ENCODE data around the gene CHIC2.

Gene CHIC2

DNA sequence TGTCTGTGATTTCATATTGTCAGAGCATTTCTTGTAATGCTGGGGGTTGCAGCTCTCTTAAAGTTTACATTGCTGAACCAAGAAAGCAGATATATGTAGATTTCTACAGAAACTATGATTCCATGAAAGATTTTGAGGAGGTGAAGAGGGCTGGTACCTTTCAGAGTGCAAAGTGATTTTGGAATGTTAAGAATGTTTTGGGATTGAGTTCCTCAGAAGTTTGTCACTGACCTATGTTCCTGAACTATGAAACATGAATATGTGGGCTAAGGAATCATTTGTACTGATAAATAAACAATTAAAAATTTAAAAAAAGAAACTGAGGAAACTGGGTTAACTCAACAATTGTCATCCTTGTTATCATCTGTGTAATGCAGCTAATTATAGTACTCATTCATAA lies 12.3 kb upstream of the CHIC2 start:
- Mint-ChIP-seq H3K9me3 (no peaks in the 10 kb centered on the region), H3K4me1 (ENCODE audit: low read depth) (no peaks in the 10 kb centered on the region), H3K27ac (no peak overlapping the region), H3K36me3 (ENCODE audit: low read depth) (no peaks in the 10 kb centered on the region), H3K4me3 (no peak overlapping the region), H3K27me3 (peaks cover 21% of the 10 kb centered on the region)

DNA sequence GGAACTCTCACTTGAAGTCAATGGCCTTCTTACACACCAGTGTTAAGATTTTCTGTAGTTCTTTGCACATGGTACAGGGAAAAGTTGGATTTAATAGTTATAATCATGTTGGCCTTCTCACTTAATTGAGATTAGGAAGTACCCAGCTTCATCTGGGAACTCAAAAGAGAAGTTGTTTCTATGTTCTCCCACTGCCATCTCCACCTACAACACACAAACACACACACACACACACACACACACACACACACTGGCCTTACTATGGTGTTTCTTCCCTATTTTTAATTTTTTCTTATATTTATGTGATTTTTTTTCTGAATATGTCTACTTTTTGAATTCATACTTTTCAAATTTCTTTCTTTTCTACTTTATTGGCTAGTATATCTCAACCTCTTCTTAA lies 10.0 kb upstream of the CHIC2 start:
- Mint-ChIP-seq H3K27ac (no peak overlapping the region), H3K27me3 (peaks cover 24% of the 10 kb centered on the region), H3K4me3 (no peak overlapping the region), H3K4me1 (ENCODE audit: low read depth) (no peaks in the 10 kb centered on the region), H3K36me3 (ENCODE audit: low read depth) (no peaks in the 10 kb centered on the region), H3K9me3 (no peaks in the 10 kb centered on the region)

GRCh38 chr4:54073271-54073880 lies 9.0 kb upstream of the CHIC2 start:
- Mint-ChIP-seq H3K36me3 (ENCODE audit: low read depth) (no peaks in the 10 kb centered on the region), H3K4me3 (no peak overlapping the region), H3K4me1 (ENCODE audit: low read depth) (no peaks in the 10 kb centered on the region), H3K27ac (no peak overlapping the region), H3K9me3 (no peaks in the 10 kb centered on the region), H3K27me3 (peaks cover 24% of the 10 kb centered on the region)

DNA sequence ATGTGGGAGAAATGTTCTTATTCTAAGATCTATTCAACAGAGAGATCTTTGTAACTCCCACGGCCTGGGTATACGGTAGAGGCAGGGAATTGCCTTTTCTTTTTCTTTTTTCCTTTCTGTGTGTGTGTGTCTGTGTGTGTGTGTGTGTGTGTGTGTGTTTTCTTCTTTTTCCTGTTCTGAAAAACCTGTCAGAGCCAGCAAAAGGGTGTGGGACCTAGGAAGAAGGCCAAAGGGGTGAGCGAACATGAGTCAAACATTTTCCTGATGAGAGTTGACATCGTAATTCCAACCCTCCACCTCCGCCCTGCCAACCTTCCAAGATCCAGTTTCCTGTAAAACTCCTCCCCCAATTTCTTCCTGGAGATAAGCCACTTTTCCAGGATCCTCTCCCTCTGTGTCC lies 2.8 kb upstream of the CHIC2 start:
- H3K27ac Mint-ChIP-seq, result no peak overlapping the region
- H3K4me1 Mint-ChIP-seq (ENCODE audit: low read depth), result peaks cover 21% of the 10 kb centered on the region
- H3K36me3 Mint-ChIP-seq (ENCODE audit: low read depth), result no peaks in the 10 kb centered on the region
- no peaks in the 10 kb centered on the region for H3K9me3 Mint-ChIP-seq
- peaks cover 3% of the 10 kb centered on the region for H3K27me3 Mint-ChIP-seq
- H3K4me3 Mint-ChIP-seq, result no peak overlapping the region

DNA sequence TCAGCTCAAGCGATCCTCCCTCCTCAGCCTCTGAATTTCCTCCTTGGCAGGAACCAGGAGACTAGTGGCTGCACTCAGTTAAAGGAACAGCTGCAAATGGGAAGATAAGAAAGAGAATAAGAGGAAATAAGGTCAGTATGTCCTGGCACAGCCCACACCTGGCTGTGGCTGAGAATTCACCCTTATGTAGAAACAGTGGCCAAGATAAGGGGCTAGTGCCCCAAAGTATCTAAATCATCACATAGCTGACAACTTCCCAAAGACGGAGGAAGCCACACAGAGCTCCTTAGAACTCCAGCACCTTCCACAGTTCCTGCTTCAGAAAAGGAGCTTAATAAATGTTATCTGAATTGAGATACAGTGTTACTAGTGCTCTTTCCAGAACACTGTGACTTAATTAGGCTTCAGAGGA lies 2.3 kb upstream of the CHIC2 start:
- Mint-ChIP-seq H3K4me3 (no peak overlapping the region), H3K4me1 (ENCODE audit: low read depth) (peaks cover 25% of the 10 kb centered on the region), H3K27me3 (peaks cover 3% of the 10 kb centered on the region), H3K9me3 (no peaks in the 10 kb centered on the region), H3K36me3 (ENCODE audit: low read depth) (peaks cover 3% of the 10 kb centered on the region), H3K27ac (no peak overlapping the region)

GRCh38 chr4:54066088-54066415 lies 1.6 kb upstream of the CHIC2 start:
- Mint-ChIP-seq H3K36me3 (ENCODE audit: low read depth) (peaks cover 5% of the 10 kb centered on the region), H3K9me3 (no peaks in the 10 kb centered on the region), H3K4me3 (no peak overlapping the region), H3K27ac (peak overlapping the region; percentile 77), H3K27me3 (peaks cover 3% of the 10 kb centered on the region), H3K4me1 (ENCODE audit: low read depth) (peaks cover 32% of the 10 kb centered on the region)

- H3K36me3 Mint-ChIP-seq (ENCODE audit: low read depth), result peaks cover 5% of the 10 kb centered on the region
- H3K9me3 Mint-ChIP-seq, result no peaks in the 10 kb centered on the region
- peak overlapping the region; percentile 80 for H3K4me3 Mint-ChIP-seq
- peak overlapping the region; percentile 77 for H3K27ac Mint-ChIP-seq
- H3K4me1 Mint-ChIP-seq (ENCODE audit: low read depth), result peaks cover 37% of the 10 kb centered on the region
- H3K27me3 Mint-ChIP-seq, result peaks cover 3% of the 10 kb centered on the region
These were observed 1.1 kb upstream of the CHIC2 start for GRCh38 chr4:54065282-54066087.

DNA sequence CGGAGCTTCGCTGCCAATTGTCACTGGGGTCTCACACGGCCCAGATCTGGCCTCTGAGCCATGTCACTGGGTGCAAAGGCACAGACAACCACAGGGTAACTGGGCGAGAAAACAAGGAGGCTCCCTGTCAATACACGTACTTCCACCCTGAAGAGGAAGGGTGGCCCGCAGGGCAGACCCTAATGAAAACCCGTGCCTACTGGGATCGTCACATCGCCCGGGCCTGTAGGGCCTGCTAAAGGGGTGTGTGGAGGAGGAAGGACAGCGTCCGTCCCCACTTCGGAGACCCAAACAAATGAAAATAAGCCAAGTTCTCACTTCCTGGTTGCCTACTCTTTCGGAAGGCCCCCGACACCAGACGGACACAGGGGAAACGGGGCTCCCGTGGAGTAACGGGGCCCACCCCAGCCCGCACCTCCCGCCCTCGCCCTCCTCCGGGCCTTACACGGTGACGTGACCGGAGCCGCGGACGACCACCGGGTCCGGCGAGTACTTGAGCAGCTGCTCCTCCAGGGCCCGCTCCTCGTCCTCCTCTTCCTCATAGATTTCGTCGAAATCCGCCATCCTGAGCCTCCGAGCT lies 578 bp downstream of the CHIC2 start:
- H3K36me3 Mint-ChIP-seq (ENCODE audit: low read depth), result peaks cover 12% of the 10 kb centered on the region
- H3K4me3 Mint-ChIP-seq, result peak overlapping the region; percentile 88
- no peaks in the 10 kb centered on the region for H3K27me3 Mint-ChIP-seq
- no peaks in the 10 kb centered on the region for H3K9me3 Mint-ChIP-seq
- peak overlapping the region; percentile 73 for H3K27ac Mint-ChIP-seq
- peaks cover 53% of the 10 kb centered on the region for H3K4me1 Mint-ChIP-seq (ENCODE audit: low read depth)

- Mint-ChIP-seq H3K4me3 (peak overlapping the region; percentile 88), H3K9me3 (no peaks in the 10 kb centered on the region), H3K27ac (peak overlapping the region; percentile 73), H3K36me3 (ENCODE audit: low read depth) (peaks cover 12% of the 10 kb centered on the region), H3K4me1 (ENCODE audit: low read depth) (peaks cover 57% of the 10 kb centered on the region), H3K27me3 (no peaks in the 10 kb centered on the region)
These were observed 1.2 kb downstream of the CHIC2 start for GRCh38 chr4:54063229-54063628.

DNA sequence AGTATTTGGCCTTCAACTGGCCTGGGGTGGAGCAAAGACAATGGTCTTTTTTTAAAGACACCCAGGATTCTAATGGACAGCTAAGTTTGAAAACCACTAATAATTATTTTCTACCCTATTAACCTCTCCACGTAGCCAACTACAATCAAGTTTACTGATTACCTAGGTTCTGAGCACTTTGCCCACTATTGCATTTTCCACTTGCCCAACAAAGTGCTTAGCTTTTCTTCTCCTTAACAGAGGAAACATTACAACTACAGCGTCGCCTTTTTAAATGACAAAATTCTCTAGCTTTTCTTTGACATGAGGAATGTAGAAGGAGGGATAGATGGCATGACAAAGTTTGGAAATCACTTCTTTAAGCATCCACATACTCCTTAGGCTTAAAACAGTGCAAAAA lies 2.0 kb downstream of the CHIC2 start:
- peaks cover 12% of the 10 kb centered on the region for H3K36me3 Mint-ChIP-seq (ENCODE audit: low read depth)
- no peaks in the 10 kb centered on the region for H3K9me3 Mint-ChIP-seq
- H3K27me3 Mint-ChIP-seq, result no peaks in the 10 kb centered on the region
- peaks cover 66% of the 10 kb centered on the region for H3K4me1 Mint-ChIP-seq (ENCODE audit: low read depth)
- peak overlapping the region; percentile 88 for H3K4me3 Mint-ChIP-seq
- H3K27ac Mint-ChIP-seq, result peak overlapping the region; percentile 76

- peak overlapping the region; percentile 58 for H3K4me3 Mint-ChIP-seq
- no peaks in the 10 kb centered on the region for H3K9me3 Mint-ChIP-seq
- H3K27ac Mint-ChIP-seq, result peak overlapping the region; percentile 11
- H3K36me3 Mint-ChIP-seq (ENCODE audit: low read depth), result peaks cover 12% of the 10 kb centered on the region
- H3K4me1 Mint-ChIP-seq (ENCODE audit: low read depth), result peaks cover 71% of the 10 kb centered on the region
- no peaks in the 10 kb centered on the region for H3K27me3 Mint-ChIP-seq
These were observed 2.5 kb downstream of the CHIC2 start for GRCh38 chr4:54061873-54062272.

DNA sequence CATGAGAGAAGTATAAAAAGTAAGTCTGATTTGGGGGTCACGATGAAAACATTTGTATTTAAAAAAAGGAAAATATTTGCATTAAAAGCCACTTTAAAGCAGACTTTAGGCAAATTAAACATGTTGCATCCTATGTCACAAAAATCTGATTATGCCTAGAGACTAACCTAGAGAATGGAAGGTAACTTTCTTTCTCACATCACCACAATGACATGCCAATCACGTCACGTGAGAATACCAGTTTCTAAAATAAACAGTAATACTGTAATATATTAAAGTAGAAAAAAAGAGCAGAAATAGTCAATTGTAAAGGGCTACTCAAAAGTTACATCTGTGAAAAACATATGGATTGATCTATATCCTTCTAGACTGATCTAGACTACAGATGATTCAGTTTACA lies 3.3 kb downstream of the CHIC2 start:
- H3K4me3 Mint-ChIP-seq, result peak overlapping the region; percentile 58
- no peak overlapping the region for H3K27ac Mint-ChIP-seq
- H3K27me3 Mint-ChIP-seq, result no peaks in the 10 kb centered on the region
- H3K9me3 Mint-ChIP-seq, result no peaks in the 10 kb centered on the region
- H3K36me3 Mint-ChIP-seq (ENCODE audit: low read depth), result peaks cover 12% of the 10 kb centered on the region
- peaks cover 78% of the 10 kb centered on the region for H3K4me1 Mint-ChIP-seq (ENCODE audit: low read depth)

DNA sequence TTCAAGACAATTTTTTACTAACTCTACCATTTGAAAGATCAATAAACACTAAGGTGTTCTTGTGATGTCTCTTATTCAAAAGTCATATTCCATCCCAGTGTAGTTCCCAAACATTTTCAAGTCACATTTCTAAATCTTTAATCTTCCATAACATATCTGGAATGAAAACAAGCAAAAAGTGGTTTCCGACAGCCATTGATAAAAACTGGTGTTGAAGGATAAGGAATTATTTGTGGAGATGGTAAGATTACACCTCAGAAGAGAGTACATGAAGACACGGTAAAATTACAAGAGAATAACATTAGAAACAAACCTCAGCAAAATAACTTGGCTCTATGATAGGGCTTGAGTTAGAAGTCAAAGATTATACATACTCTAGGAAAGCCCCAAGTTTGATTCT lies 4.3 kb downstream of the CHIC2 start:
- no peaks in the 10 kb centered on the region for H3K9me3 Mint-ChIP-seq
- peak overlapping the region; percentile 49 for H3K4me3 Mint-ChIP-seq
- peak overlapping the region; percentile 7 for H3K27ac Mint-ChIP-seq

GRCh38 chr4:54058171-54058570 lies 6.2 kb downstream of the CHIC2 start:
- peaks cover 24% of the 10 kb centered on the region for H3K36me3 Mint-ChIP-seq (ENCODE audit: low read depth)
- H3K4me1 Mint-ChIP-seq (ENCODE audit: low read depth), result peaks cover 84% of the 10 kb centered on the region
- H3K4me3 Mint-ChIP-seq, result peak overlapping the region; percentile 79
- no peaks in the 10 kb centered on the region for H3K27me3 Mint-ChIP-seq
- peak overlapping the region; percentile 90 for H3K27ac Mint-ChIP-seq
- no peaks in the 10 kb centered on the region for H3K9me3 Mint-ChIP-seq

More for the DNA sequence above, 4.3 kb downstream of the CHIC2 start:
- peaks cover 78% of the 10 kb centered on the region for H3K4me1 Mint-ChIP-seq (ENCODE audit: low read depth)
- H3K36me3 Mint-ChIP-seq (ENCODE audit: low read depth), result peaks cover 18% of the 10 kb centered on the region
- no peaks in the 10 kb centered on the region for H3K27me3 Mint-ChIP-seq

GRCh38 chr4:54056360-54056759 lies 8.0 kb downstream of the CHIC2 start:
- H3K36me3 Mint-ChIP-seq (ENCODE audit: low read depth), result peaks cover 19% of the 10 kb centered on the region
- peak overlapping the region; percentile 83 for H3K27ac Mint-ChIP-seq
- no peaks in the 10 kb centered on the region for H3K9me3 Mint-ChIP-seq
- H3K4me3 Mint-ChIP-seq, result peak overlapping the region; percentile 79
- no peaks in the 10 kb centered on the region for H3K27me3 Mint-ChIP-seq
- peaks cover 76% of the 10 kb centered on the region for H3K4me1 Mint-ChIP-seq (ENCODE audit: low read depth)
